Caki2 (cell line): ENCODE results near the gene IPO4. TPM values are rescaled to one million over a fixed set of nuclear protein-coding genes. Genes with fewer than 3 reads are reported as not detected.

Experiments
- total RNA-seq: library from RNA; depleted of rRNA; stranded (reverse); fragments of >200 nt; shearing (Covaris generic); gene quantifications from 2 replicates; pipeline ENCODE4 v1.2.3, GENCODE V29; 2014; ENCODE audit warnings: low replicate concordance; rRNA removed

The IPO4 gene
- total RNA-seq, 1 experiment from 2014 or later, result 32.7 TPM

Other genes starting within 250 kb of the IPO4 start
- 50.0 and 62.4 TPM in 2 replicates for gene DHRS4, start 235.0 kb downstream of the IPO4 start, total RNA-seq
- 15.3 and 32.1 TPM in 2 replicates for gene DHRS4L2, start 199.9 kb downstream of the IPO4 start, total RNA-seq
- 0.26 TPM in 1 of 2 replicates, not detected in the other for gene CARMIL3, start 136.8 kb downstream of the IPO4 start, total RNA-seq
- gene CPNE6, start 117.3 kb downstream of the IPO4 start, total RNA-seq, result 0.07 TPM in 1 of 2 replicates, not detected in the other
- 19.5 and 54.7 TPM in 2 replicates for gene PCK2, start 94.5 kb downstream of the IPO4 start, total RNA-seq
- gene DCAF11, start 74.0 kb downstream of the IPO4 start, total RNA-seq, result 47.4 and 117 TPM in 2 replicates
- 1.8 TPM in 1 of 2 replicates, not detected in the other for gene NRL, start 73.9 kb downstream of the IPO4 start, total RNA-seq
- not detected in 2 replicates for gene FITM1, start 58.2 kb downstream of the IPO4 start, total RNA-seq
- gene PSME1, start 52.6 kb downstream of the IPO4 start, total RNA-seq, result 77.8 and 123 TPM in 2 replicates
- gene EMC9, start 47.2 kb downstream of the IPO4 start, total RNA-seq, result 12.8 and 23.0 TPM in 2 replicates
- 191 and 202 TPM in 2 replicates for gene PSME2, start 42.2 kb downstream of the IPO4 start, total RNA-seq
- 46.1 and 48.9 TPM in 2 replicates for gene RNF31, start 41.3 kb downstream of the IPO4 start, total RNA-seq
- 29.9 and 36.1 TPM in 2 replicates for gene IRF9, start 27.6 kb downstream of the IPO4 start, total RNA-seq
- not detected in 2 replicates for gene REC8, start 16.7 kb downstream of the IPO4 start, total RNA-seq
- 50.9 and 57.1 TPM in 2 replicates for gene TM9SF1, start 6.6 kb upstream of the IPO4 start, total RNA-seq
- gene TSSK4, start 16.9 kb upstream of the IPO4 start, total RNA-seq, result not detected in 2 replicates
- gene CHMP4A, start 24.7 kb upstream of the IPO4 start, total RNA-seq, result 23.3 and 52.2 TPM in 2 replicates
- 19.8 and 23.5 TPM in 2 replicates for gene MDP1, start 27.2 kb upstream of the IPO4 start, total RNA-seq
- gene NEDD8, start 43.6 kb upstream of the IPO4 start, total RNA-seq, result 129 and 160 TPM in 2 replicates
- gene GMPR2, start 44.1 kb upstream of the IPO4 start, total RNA-seq, result 57.8 and 93.4 TPM in 2 replicates
- 27.7 and 38.3 TPM in 2 replicates for gene TINF2, start 53.8 kb upstream of the IPO4 start, total RNA-seq
- 0.44 TPM in 1 of 2 replicates, not detected in the other for gene TGM1, start 74.4 kb upstream of the IPO4 start, total RNA-seq
- 10.3 and 12.9 TPM in 2 replicates for gene RABGGTA, start 82.8 kb upstream of the IPO4 start, total RNA-seq
- 5.3 and 9.2 TPM in 2 replicates for gene DHRS1, start 111.0 kb upstream of the IPO4 start, total RNA-seq
- gene NOP9, start 111.0 kb upstream of the IPO4 start, total RNA-seq, result 8.8 and 13.8 TPM in 2 replicates
- 1.0 and 6.8 TPM in 2 replicates for gene CIDEB, start 119.2 kb upstream of the IPO4 start, total RNA-seq
- gene LTB4R2, start 121.3 kb upstream of the IPO4 start, total RNA-seq, result 0.98 TPM in 1 of 2 replicates, not detected in the other
- 0.12 and 2.7 TPM in 2 replicates for gene LTB4R, start 122.7 kb upstream of the IPO4 start, total RNA-seq
- gene ADCY4, start 146.3 kb upstream of the IPO4 start, total RNA-seq, result not detected in 2 replicates
- not detected in 2 replicates for gene RIPK3, start 151.2 kb upstream of the IPO4 start, total RNA-seq
- gene NFATC4, start 179.4 kb upstream of the IPO4 start, total RNA-seq, result not detected in 2 replicates
- 0.03 TPM in 1 of 2 replicates, not detected in the other for gene NYNRIN, start 210.2 kb upstream of the IPO4 start, total RNA-seq
- 0.81 and 2.2 TPM in 2 replicates for gene CBLN3, start 240.9 kb upstream of the IPO4 start, total RNA-seq
- 25.4 and 31.1 TPM in 2 replicates for gene KHNYN, start 241.1 kb upstream of the IPO4 start, total RNA-seq